PFSK-1 (cell line): Measurements from ENCODE around the gene ZNF580.

Experiments used
- REST ChIP-seq, 2 experiments: IDR thresholded peaks; 2 replicates each; pipeline versions ENCODE4 v1.6.1 to v1.8.0; 2011 to 2012; ENCODE audit warnings: low read depth in 2 of 2, low read length in 2 of 2, control low read depth in 1 of 2, inconsistent platforms in 1 of 2, mild to moderate bottlenecking in 1 of 2, moderate library complexity in 1 of 2; ENCODE audit not compliant: insufficient read depth in 1 of 2
- TAF1 ChIP-seq: IDR thresholded peaks from 2 replicates; pipeline ENCODE4 v1.6.1; 2012; ENCODE audit warnings: low read length, control low read depth, borderline replicate concordance; ENCODE audit not compliant: insufficient read depth

GRCh38 chr19:55624109-55625003 lies 16.4 kb upstream of the ZNF580 start, which contains the start of gene ZNF784:
- TF ChIP-seq REST (IDR thresholded peaks at IDR 0.05; ENCODE audit: insufficient read depth in 1 of 2, low read depth in 2 of 2, low read length in 2 of 2) (no peak), TAF1 (peak; percentile 68; the same call in 1 of the 2 replicates)
